Measurements from ENCODE around the gene TRIO. TPM values are rescaled to one million over a fixed set of nuclear protein-coding genes. Genes with fewer than 3 reads are reported as not detected.

TRIO gene
- total and polyA plus RNA-seq, 2 donors (not counting 3 experiments of a cell fraction or from before 2014, with no cell fraction given), result 82.9 to 248 TPM

DNA sequence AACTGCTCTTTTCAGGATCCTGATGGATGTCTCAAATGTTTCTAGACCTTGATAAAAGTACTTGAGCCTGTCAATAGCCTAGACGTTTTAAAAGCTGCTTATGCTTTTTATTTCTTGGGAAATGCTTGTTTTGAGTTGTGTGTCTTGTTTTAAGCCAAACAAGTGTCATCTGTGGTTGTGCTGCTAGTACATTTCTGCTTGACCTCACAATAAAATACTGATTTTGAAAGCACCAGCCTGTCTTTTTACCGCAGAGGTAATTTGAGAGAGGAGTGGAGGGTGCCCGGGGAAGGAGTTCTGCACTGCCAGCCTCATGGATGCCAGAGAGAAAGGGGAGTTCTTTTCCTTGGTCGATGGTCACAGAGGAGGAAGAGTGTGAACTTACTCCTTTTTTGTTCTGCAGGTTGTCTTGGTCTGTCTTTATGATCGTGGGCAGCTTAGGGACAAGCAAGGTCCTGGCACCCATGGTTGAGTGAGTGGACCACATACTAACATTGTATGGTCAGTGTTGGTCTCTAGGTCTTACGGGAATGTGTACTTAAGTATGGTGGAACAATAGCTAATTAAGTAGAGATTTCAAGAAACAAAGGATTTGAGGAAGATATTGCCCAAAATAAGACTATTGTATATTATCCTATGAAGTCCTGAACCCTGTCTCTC lies 61.0 kb downstream of the TRIO start:
- Histone ChIP-seq H3K27ac (ENCODE audit: insufficient read depth, low read depth, low read length) (peak overlapping the region; percentile 87), H3K4me1 (ENCODE audit: control insufficient read depth, extremely low read depth, insufficient read depth, low read length) (peaks cover 85% of the 10 kb centered on the region), H3K4me3 (replicated peaks in 1 of 3; ENCODE audit: insufficient read depth in 1 of 3, low read depth in 1 of 3, low read length in 3 of 3) (peak overlapping the region in 1 of 3 experiments; percentile 14), H3K9ac (replicated peaks; ENCODE audit: extremely low read depth, insufficient read depth, low read length) (peak overlapping the region; percentile 79), H3K4me2 (ENCODE audit: insufficient read depth, low read length) (peak overlapping the region; percentile 19), H3K9me1 (replicated peaks; ENCODE audit: control insufficient read depth, extremely low read depth, insufficient read depth, low read length) (no peaks in the 10 kb centered on the region), H3K79me2 (ENCODE audit: control insufficient read depth, insufficient read depth, low read length) (peaks cover 86% of the 10 kb centered on the region), H3K9me3 (replicated peaks; ENCODE audit: control insufficient read depth, insufficient read depth, low read length) (no peaks in the 10 kb centered on the region), H3K36me3 (ENCODE audit: control insufficient read depth in 2 of 2, extremely low read depth in 1 of 2, insufficient read depth in 2 of 2, low read length in 2 of 2) (no peaks in the 10 kb centered on the region), H2AFZ (ENCODE audit: low read depth, low read length) (no peak overlapping the region), H3K27me3 (ENCODE audit: control insufficient read depth in 2 of 2, insufficient read depth in 2 of 2, low read length in 2 of 2) (no peaks in the 10 kb centered on the region), H4K20me1 (replicated peaks; ENCODE audit: control insufficient read depth, extremely low read depth, insufficient read depth, low read length) (no peaks in the 10 kb centered on the region)
- FAIRE-seq, result no peak
- dilution Hi-C loops (cut with MboI; ENCODE audit: extremely low pct_ligation_motif_present, low sequenced_read_pairs), result no loop called here
- ChIA-PET POLR2A (interaction anchor here (1.0 to 1.8 kb wide), 4 partner anchors 14 to 47 kb away, joined by 3 to 5 read pairs (median 4); no protein-coding TSS in a partner anchor), CTCF (interaction anchor here (0.6 to 2.3 kb wide), 7 partner anchors 9 to 66 kb away, joined by 3 to 14 read pairs (median 4); no protein-coding TSS in a partner anchor)
- no peak for DNase-seq (ENCODE audit: low read depth, low spot score)
- no TSS peak for BruUV-seq (replicated peaks)
- intact Hi-C loops (cut with micrococcal nuclease), result loop anchor here (2.0 to 5.0 kb wide), 4 partner anchors 39 to 167 kb away; no protein-coding TSS in a partner anchor
- TF ChIP-seq POLR2A (IDR thresholded peaks at IDR 0.05; ENCODE audit: low read depth, low read length) (no peak), EZH2 (IDR thresholded peaks at IDR 0.05; ENCODE audit: borderline replicate concordance, low read depth, low read length, severe bottlenecking) (no peak), JUN (IDR thresholded peaks at IDR 0.05; ENCODE audit: borderline replicate concordance, insufficient read depth, insufficient read length, low read depth) (no peak), FOS (IDR thresholded peaks at IDR 0.05; ENCODE audit: borderline replicate concordance, insufficient read depth, low read length) (no peak), CTCF (IDR thresholded peaks at IDR 0.05; ENCODE audit: extremely low read depth in 1 of 2, insufficient read depth in 1 of 2, low read depth in 1 of 2, low read length in 2 of 2) (no peak), MYC (IDR thresholded peaks at IDR 0.05; ENCODE audit: low read depth, low read length) (no peak)
